ENCODE data around the gene BIRC7. TPM values are rescaled to one million over a fixed set of nuclear protein-coding genes. Genes with fewer than 3 reads are reported as not detected.
A peak's percentile ranks its signal among the peaks of the same experiment; 100 is the strongest.

BIRC7 gene
- polyA plus RNA-seq, 3 donors = 0.48 to 2.6 (median 0.57) TPM

DNA sequence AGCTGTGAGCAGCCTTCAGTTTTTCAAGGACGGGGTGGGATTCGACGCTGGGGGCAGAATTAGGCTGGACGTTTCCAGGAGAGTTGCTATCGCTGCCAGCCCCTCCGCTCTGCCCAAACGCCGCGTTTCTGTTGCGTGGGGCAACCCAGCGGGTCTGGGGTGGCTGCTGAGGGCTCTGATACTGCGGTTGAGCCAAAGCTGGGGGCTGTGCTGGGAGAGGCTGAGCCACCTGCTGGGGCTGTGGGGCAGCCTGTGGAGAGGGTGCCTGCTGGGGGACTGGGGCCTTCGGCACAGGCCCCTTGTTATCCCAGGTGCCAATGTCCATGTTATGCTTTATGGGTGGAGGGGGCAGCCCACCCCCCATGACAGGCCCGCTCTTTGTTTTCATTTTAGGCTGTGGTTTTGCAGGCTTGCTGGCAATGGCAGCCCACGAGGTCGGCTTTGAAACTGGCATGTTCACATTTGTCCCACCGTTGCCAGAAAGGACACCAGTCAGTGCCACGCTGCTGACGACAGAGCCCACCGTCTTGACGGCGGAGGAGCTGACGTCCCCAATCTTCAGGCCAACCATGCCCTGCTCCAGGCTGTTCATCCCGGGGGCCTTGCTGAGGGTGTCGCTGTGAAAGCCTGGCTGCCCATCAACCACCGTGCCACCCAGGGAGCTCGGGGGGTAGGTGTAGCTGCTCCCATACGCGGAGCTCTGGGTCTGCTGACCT is 32.7 kb upstream of the BIRC7 start:
- DNase-seq (ENCODE audit: extremely low read depth in 1 of 11, low read depth in 9 of 11, low spot score in 4 of 11) = no peak

DNA sequence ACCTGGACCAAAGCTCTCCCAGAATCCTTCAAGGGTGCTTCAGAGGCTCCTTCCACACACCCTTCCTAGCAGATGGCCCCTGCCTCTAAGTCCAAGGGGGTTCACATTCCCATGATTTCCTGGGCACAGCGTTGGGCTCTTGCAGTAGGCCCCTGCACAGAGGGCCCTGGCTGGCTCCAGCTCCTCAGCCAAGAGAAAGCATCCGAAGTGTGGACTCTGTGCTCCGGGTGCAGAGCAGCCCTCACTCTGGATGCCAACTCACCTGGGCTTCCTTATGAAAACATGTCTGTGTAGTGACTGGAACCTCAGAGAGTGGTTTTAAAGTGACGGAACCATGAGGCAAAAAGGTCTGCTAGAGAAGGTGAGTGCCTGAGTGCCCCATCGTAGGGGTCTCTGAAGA is 31.3 kb upstream of the BIRC7 start:
- no peak for DNase-seq (ENCODE audit: extremely low read depth in 1 of 11, low read depth in 9 of 11, low spot score in 4 of 11)

DNA sequence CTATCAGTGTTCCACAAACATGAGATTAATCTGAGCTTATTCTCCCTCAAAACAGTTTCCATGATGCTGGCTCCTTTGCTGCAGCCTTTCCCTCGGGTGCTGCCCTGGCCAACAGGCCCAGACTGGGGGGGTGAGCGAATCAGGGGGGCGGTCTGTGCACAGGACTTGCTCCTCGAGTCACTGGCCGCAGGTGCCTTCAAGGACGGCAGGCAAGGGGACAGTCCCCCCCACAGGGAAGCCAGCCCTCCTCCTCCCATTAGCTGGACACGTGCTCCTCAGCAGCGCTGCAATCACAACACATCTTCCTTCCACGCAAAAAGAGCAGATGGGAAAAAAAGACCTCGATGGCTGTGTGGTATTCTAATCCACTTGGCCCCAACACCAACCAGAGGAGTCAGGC is 29.8 kb upstream of the BIRC7 start:
- DNase-seq (ENCODE audit: extremely low read depth in 1 of 11, low read depth in 9 of 11, low spot score in 4 of 11) = no peak

DNA sequence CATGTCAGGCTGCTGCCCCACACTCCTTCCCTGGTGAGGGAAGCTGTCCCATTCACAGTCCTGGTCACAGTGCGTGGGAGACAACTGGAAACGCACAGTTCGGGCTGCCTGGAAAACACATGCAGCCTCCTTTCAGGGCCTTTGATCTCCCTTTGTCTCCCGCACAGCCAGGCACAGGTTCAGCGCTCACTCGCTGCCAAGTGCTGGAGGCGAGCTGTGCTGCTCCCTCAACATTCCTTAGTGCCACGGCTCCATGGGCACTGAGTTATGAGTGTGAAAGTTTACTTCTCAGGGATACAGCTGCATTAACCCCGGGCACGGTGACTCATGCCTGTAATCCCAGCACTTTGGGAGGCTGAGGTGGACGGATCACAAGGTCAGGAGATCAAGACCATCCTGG is 28.8 kb upstream of the BIRC7 start:
- DNase-seq (ENCODE audit: extremely low read depth in 1 of 11, low read depth in 9 of 11, low spot score in 4 of 11) = no peak

DNA sequence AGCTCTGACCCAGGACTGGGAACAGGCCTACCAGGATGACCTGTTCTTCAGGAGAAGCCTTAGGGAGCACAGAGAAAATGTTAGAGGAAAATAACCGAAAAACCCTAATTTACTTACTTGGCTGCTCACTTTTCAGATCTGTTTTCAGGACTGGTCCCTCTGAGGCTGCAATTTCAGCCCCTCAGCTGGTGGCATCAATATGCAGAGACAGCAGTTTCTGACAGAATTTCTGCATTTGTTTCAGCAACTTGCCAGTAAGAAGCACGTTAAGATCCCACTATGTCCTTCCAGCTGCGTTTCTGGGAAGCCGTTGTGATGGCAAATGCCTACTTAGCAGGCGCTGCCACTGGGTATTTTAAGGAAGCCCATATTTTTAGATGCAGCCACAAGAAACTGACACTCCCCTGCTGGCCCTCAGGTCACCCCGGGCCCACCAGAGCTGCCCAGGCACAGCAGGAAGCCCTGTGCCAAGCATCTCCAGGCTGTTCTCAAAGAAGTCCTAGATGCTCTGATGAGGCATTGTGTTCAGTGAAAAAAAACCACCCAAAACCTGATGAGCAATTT is 27.3 kb upstream of the BIRC7 start:
- no peak for DNase-seq (ENCODE audit: extremely low read depth in 1 of 11, low read depth in 9 of 11, low spot score in 4 of 11)

DNA sequence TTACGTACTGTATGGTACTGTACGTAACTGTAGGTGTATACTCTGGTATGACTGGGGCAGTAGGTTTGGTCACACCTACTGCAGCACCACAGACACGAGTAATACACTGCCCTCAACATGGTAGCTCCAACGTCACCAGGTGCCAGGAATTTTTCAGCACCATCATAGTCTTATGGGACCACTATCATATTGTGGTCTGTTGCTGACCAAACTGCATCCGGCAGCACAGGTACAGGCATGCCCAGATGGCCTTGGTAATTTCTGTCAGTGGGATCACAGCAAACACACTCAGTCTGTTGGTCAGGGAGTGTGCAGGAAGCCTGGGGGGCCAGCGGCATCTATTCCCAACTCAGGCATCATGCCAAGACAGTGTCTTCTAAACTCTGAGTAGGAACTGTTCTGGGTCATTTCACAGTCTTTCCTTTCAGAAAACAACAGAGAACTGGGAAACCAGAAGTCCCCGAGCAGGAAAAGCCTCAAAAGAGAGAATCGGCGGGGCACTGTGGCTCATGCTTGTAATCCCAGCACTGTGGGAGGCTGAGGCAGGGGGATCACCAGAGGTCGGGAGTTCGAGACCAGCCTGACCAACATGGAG is 25.6 kb upstream of the BIRC7 start:
- no peak for DNase-seq (ENCODE audit: extremely low read depth in 1 of 11, low read depth in 9 of 11, low spot score in 4 of 11)

DNA sequence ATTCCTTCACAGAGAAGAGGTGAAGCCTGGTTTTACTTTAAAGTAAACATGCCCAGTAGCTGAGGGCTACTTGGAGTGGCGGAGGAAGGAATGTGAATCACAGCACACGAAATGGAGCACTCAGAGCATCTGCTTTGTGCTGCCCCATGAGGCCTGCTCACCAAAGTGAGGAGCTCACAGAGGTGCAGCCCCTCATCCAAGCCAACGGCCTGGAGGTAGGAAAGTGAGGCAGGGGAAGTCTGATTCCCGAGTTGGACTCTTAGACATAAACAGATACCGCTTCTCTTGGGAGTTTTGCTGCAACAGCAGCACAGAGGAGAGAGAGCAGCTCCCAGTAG is 23.3 kb upstream of the BIRC7 start:
- no peak for DNase-seq (ENCODE audit: extremely low read depth in 1 of 11, low read depth in 9 of 11, low spot score in 4 of 11)

DNA sequence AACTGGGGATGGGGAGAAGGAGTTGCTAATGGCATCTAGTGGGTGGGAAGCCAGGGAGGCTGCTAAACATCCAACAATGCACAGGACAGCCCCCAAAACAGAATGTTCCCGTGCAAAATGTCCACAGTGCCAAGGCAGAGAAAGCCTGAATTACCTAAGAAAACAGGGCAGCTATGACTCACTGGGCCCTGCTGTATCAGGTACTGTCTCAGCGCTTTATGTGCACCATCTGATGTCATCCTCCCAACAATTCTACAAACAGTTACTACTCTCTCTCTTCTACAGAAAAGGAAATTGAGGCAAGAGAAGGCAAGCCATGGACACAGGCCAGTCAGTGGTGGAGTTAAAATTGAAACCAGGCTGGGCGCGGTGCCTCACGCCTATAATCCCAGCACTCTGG is 22.9 kb upstream of the BIRC7 start:
- no peak for DNase-seq (ENCODE audit: extremely low read depth in 1 of 11, low read depth in 9 of 11, low spot score in 4 of 11)

DNA sequence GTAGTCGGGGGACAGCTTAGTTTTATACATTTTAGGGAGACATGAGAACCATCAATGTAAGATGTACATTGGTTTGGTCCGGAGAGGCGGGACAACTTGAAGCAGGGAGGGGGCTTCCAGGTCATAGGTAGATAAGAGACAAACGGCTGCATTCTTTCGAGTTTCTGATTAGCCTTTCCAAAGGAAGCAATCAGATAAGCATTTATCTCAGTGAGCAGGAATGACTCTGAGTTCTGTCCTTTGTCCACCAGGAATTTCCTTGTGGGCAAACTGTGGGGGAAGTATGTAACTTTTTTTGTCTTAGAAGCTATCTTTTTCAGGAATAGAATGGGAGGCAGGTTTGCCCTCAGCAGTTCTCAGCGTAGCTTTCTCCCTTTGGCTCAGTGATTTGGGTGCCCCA is 21.2 kb upstream of the BIRC7 start:
- no peak for DNase-seq (ENCODE audit: extremely low read depth in 1 of 11, low read depth in 9 of 11, low spot score in 4 of 11)

DNA sequence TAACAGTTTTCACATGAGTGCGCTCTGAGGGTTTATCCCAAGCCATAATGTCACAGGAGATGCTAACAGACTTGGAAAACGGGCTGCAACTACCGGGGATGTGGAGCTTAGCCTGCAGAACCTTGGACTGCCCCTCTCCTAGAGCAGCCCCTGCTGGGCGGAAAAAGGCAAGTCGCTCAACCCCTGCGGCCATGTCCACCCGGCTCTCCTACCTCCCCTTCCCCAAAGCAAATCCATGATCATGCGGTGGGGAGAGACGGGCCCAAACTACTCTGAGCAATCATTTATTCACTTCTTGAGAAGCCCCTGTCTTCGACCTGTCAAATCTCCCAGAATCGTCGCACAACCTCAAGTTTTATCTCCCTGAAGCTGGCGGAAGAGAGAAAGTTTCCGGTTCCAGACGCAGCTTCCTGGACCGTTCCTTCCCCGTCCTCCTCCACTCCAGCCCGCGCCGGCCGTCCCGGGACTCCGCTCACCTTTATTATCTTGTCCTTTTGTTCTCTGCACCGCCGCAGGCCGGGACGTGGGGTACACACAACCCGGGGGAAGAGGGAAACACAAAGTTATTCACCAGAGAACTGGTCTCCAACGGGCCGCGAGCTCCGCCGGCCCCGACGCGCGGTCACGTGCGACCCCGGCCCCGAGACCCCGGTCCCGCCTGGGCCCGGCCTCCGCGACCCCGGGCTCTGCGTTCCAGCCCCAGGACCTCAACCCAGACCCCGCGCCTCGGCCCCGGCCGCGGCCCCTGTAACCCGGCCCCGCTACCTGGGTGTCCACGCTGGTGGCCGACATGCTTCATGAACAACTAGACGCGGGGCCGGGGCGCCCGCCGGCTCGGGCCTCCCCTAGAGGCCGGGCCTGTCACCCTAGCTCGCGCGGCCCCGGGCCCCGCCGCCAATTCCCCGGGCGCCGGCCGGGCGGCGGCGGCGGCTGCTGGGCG is 20.3 kb upstream of the BIRC7 start:
- DNase-seq (ENCODE audit: extremely low read depth in 1 of 11, low read depth in 9 of 11, low spot score in 4 of 11) = no peak

DNA sequence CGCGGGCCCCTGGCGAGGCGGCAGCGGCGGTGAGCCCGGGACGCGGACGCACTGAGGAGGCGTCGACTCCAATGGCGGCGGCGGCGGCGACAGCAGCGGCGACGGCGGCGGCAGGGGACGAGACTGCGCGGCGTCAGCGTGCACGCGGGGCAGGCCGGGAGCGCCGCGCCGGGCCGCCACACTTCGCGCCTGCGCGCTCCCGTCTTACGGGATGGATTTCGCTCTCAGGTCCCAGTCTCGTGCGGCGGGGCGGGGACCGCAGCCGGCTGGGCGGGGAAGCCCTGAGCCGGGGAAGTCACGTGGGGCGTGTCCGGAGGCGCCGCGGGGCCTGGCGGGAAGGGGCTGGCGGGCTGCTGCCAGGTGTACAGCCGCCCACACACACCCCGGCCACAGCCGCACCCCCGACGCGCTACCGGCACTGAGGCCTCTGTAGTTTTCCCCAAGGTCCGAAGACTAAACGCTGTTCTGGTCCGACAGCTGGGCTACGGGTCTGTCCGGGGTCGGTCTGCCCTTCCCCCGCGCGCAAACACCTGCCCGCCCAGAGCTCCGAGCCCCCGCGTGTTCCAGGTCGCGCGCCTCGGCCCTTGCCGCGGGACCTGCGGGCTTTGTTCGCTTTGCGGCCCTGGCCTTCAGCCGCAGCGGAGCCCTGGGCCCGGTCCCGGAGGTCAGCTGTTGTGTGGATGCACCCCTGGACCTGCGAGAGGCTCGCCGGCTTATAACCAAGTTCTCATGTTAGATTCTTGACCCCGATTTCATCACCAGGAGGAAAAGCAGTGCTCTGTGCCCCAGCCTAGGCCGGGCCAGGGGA is 19.5 kb upstream of the BIRC7 start, which contains the start of gene YTHDF1:
YTHDF1 (minus strand) TSS at position 91 of the 808 bp plus-strand sequence. CDS start 239 bp downstream, outside the sequence.
- DNase-seq (ENCODE audit: extremely low read depth in 1 of 11, low read depth in 9 of 11, low spot score in 4 of 11) = peak; percentile 82 to 96 (median 92)

DNA sequence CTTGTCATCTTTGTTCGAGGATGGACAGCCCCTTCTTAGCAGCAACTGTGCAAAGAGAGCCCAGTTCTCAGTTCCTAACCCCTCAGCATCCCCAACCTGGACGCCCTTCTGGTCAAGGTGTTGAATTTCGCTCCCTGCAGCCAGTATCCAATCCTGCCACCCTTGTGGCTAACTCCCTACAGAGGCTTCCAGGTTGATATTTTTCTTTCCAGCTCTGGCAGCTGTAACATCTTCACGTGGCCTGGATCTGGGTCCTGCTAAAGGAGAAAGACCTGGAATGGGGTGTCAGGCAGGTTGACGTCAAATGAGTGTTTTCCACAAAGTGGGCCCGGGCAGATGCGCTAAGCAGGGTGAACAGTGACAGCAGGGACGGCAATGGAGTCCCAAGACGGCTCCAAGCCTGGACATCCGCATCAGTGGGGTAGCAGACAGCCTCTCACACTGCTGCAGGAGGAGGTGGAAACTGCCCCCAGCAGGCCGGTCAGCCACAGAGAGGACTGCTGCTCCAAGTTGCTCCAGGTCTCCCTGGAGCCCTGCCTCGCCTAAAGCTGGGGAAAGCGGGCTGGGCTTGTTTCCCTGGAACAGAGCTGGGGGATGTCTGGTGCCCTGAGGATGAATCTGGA is 18.7 kb upstream of the BIRC7 start:
- no peak for DNase-seq (ENCODE audit: extremely low read depth in 1 of 11, low read depth in 9 of 11, low spot score in 4 of 11)

DNA sequence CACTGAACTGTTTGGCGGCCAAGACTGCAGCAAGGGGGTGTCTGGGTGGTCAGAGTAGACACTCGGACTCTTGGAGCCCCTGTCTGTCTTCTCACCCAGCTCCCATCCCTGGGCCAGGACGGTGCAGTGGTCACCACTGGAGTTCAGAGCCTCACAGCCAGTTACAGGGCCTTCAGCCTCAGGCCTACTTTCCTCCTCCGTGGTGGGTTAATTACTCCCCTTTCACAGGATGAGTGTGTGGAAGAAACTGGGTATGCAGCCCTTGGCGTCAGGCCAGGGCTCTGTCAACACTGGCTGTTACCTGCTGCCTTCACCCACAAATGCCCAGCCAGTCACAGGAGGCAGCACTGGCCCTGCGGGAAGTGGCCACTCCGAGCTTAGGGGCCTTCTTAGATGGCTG is 18.0 kb upstream of the BIRC7 start:
- no peak for DNase-seq (ENCODE audit: extremely low read depth in 1 of 11, low read depth in 9 of 11, low spot score in 4 of 11)

DNA sequence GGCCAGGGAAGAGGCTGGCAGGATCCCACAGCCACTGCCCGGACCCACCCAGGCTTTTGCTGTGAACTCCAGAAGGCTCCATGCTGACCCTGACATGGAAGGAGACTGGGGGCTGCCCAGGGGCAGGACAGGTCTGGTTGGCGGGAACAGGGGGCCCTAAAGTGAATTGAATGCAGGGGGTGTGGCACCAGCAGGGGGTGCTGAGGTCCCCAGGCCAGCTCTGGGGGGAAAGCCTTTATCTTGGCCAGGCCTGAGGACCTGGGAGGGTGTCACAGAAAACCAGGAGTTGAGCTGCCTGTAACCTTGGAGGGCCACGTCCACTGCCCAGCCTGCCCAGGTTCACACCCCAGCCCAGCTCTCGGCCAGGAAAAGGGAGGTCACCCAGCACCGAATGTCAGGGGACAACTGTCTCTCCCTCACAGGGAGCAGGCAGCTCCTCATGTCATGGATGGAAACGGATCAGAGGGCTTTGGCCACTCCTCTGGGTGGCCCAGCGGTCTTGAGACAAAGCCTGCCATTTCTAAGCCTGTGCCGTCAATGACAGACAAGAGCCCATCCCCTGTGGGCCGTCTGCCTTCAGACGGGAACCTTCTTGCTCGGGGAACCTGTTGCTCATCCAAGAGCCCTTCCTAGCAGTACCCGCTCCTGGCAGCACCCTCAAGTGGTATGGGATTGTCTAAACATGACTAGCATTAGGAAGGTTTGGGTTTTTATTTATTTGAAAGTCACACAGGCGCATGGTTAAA is 16.8 kb upstream of the BIRC7 start:
- no peak for DNase-seq (ENCODE audit: extremely low read depth in 1 of 11, low read depth in 9 of 11, low spot score in 4 of 11)

DNA sequence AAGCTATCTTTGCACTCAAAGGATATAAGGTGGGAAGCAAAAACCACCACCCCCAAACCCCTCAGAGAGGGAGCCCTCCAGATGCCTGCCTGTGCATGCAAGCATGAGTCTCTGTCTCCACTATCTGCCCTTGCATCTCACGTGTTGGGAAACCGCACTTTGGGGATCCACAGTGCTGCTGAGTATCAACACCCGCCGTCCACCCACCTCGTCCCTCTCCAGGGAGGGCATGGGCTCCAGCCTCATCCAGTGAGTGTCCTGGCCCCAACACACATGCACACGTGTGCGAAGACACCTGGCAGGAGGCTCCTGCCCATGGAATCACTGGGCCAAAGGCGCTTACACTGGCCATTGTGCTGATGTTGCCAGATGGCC is 16.3 kb upstream of the BIRC7 start:
- no peak for DNase-seq (ENCODE audit: extremely low read depth in 1 of 11, low read depth in 9 of 11, low spot score in 4 of 11)

DNA sequence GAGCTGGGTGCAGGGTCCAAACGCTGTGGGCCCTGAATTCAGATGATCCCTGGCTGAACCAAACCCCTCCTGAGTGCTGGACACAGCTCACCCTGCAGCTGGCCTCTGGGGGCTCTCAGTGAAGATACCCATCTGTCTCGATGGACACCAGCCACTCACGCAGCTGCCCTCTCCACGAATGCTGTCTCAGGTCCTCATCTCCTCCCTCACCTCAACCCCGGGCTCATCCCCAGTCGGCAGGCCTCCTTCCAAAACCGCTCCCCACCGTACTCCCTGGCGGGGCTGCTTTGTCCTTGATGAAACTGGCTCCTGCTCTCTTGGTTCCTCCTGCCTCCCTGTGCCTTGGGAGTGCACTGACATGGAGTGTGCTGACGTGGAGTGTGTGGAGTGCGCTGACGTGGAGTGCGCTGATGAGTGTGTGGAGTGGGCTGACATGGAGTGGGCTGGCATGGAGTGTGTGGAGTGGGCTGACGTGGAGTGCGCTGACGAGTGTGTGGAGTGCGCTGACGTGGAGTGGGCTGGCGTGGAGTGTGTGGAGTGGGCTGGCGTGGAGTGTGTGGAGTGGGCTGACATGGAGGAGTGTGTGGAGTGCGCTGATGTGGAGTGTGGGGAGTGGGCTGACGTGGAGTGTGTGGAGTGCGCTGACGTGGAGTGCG is 15.7 kb upstream of the BIRC7 start:
- DNase-seq (ENCODE audit: extremely low read depth in 1 of 11, low read depth in 9 of 11, low spot score in 4 of 11) = no peak

DNA sequence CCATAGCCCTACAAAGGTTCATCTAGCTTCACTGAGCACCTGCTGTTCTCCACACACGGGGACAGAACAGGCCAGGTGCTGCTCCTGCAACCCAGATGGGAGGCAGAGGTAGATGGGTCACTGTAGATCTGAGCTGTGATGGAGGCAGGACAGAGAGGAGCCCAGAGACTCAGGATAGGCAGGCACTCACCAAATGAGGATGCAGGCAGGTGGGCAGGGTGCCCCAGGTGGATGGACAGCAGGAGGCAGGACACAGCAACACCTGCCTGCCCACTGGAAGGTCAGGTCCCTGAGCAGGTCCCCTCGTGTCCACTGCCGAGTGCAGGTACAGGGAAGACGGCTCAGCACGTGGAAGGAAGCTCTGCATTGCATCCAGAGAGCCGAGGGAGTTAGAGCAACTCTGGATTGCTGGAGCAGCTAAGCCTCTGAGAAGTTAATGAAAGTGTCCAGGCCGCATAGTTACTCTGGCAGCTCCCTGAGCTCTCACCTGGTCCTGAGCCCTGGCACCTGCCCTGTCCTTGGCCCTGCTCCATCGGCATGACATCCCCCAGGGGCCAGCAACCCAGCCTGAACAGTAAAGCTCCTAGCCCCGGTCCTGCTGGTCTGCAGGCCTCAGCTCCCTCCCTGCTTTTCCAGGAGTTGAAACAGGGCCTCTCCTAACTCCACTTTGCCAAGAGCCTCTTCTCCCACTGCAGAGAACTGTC is 14.9 kb upstream of the BIRC7 start:
- DNase-seq (ENCODE audit: extremely low read depth in 1 of 11, low read depth in 9 of 11, low spot score in 4 of 11) = no peak
